Stimulated activated CD8-positive, alpha-beta memory T cell treated with anti-CD3 and anti-CD28 coated beads, Interleukin-12 subunit alpha, Interleukin-12 subunit beta, amount 100 ng/mL, for 1 hour (primary cell): Measurements from ENCODE around the gene PPFIBP2.
A peak's percentile ranks its signal among the peaks of the same experiment; 100 is the strongest.

ENCODE experiments used
- DNase-seq: peaks from one replicate; pipeline ENCODE4 v3.0.0-alpha.2; 2020; ENCODE audit warnings: low read depth

The PPFIBP2 gene

DNA sequence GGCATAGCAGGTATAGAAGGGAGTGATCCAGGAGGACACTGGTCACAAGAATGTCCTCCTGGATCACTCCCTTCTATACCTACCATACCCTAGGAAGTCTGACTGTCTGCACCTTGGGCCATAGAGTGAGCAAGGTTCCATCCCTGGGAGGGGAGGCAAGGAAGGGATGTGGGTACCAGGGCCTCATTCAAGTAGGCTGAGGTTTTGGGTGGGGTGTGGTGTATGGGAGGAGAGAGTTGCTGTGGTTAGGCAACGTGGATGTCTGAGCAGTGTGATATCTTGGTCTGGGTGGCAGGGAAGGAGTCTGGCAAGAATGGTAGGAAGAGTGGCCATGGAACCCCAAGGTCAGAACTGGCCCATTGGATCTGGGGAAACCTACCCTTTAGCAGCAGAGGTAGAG, 13.2 kb downstream of the PPFIBP2 start:
- DNase-seq, result peak; percentile 14

DNA sequence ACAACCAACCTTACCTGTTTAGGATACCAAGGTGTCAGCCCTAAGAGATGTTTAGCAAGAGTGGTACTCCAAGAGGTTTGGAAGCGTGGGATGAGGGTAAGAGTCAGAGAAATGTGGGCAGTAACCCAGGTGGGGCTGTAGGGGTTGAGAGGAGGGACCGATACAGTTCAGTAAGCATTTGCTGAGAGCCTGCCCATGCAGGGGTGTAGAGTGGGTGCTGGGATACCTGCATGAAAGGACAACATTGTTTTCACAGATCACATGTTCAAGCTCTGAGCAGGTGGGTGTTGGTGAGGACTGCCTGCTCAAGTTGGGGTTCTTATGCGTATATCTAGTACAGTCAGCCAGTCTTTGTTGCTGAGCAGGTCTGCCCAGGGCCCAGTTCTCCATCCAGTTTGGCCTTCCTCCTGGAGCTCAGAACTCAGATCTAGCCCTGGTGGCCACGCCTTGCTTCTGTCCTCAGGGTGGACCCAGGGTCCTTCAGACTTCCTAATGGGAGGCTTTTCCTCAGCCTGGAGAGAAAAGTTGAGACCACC, 14.8 kb downstream of the PPFIBP2 start:
- no peak for DNase-seq

DNA sequence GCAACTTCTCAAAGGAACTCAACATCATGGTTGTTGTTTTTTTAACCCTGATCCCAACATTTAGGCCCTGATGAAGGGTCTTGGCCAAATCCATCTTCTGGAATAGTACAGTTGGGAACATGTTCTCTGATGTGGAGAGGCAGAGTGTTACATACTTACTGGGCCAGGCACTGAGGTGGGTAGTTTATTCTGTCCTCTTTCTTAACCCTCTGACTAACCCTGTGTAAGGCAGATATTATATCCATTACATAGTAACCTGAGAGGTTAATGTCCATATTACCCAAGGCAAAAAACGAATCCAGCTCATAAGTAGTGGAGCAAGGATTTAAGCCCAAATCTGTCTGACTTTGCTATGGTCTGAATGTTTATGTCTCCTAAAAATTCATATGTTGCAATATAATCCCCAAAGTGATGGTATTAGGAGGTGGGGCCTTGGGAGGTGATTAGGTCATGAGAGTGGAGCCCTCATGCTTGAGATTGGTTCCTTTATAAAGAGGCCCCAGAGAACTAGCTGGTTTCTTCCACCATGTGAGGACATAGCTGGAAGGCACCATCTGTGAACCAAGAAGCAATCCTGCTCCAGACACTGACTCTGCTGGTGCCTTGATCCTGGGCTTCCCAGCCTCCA, 16.3 kb downstream of the PPFIBP2 start:
- no peak for DNase-seq

DNA sequence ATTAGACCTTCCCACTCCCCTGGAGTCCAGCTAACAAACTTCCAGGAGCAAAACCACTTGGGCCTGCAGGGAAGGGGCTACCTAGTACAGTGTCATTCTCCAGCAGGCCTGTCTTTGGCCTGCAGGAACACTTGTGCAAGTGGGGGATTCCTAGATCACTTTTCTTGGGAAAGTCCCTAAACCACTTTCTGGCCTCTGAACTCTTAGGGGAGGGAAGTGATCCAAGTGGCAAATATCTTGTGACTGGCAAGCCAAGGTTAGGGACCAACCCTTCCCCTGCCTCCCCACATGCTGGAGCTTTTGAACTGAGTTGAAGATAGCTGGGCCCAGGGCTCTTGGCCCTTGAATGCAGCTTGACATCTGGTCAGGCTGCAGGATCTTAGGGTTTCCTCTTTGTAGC, 17.2 kb downstream of the PPFIBP2 start:
- DNase-seq, result no peak

DNA sequence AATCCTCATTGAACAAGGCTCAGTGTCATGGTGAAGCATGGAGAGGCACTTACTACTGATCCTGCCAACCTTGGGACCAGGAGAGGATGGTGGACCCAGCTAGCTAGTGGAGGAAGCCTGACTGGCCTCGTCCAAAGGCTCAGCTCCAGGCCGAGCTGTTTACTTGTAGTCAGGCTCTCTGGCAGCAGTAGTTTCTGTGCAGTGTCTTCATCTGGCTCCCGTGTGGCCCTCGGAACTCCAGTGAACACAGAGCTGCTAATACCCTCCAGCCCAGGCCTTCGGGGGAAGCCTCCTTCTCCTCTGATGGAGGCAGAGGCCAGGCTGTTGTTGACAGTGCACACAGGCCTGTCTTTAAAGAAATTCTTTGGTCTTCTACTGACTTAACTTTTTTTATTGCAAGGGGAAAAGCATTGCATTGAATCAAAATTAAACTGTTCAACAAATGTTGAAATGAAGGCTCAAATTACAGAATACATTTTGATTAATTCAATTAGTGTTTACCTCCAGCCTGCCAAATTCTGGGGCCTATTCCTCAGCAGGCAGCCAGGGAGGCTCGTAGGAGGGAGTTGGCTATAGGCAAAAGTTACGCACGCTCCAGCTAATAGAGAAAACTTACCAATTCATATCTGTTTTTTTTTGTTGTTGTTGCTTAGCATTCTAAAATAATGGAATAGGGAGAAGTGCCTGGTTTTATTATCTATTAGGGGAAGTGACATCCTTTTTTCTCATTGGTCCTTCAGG, 18.8 kb downstream of the PPFIBP2 start:
- no peak for DNase-seq

DNA sequence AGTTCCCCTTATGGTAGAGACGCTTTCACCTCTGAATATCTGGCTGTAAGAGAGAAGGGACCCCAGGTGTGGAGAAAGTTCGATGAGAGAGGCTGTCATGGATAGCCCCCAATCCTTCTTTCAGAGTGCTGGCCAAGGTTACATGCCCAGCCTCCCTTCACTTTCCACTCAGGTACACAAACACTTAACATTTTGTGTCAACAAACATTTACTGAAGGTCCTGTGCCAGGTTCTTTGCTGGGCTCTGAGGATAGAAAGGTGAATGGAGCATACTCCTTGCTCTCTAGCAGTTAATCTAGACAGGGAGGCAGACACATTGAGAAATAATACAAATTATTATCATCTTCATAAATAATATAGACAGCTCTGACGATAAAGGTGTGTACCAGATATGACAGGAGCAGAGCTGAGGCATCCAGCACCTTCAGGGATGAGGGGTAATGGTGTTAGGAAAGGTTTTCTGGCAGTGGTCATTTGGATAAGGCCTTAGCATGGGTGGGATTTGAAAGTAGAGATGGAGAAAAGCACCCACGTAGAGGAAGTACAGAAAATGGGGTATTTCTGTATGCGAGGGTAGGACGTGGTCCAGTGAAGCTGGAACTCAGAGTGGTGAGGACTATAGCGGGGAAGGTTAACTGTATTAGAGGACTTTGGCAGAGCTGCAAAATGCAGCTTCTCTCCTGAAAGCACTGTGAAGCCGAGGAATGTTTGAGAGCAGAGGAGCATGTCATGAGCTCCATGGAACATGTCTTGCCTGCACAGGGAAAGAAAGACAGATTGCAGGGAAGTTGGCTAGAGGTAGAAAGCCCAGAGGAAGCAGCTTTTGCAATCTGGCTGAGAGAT, 19.6 kb downstream of the PPFIBP2 start:
- DNase-seq, result no peak

DNA sequence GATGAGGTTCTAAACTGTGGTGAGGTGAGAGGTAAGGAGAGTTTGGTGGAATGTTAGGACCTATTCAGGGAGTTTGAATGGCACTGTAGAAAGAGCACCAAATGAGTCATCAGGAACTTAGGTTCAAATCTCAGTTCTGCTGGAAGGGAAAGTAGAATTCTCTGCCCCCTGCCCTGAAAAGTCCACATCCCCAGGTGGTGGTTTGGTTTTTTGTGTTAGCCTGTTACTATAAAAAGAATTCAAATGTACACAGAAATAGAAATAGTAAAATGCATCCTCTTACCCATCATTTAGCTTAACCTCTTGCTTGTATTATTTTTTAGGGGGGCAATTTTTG, 20.2 kb downstream of the PPFIBP2 start:
- no peak for DNase-seq

DNA sequence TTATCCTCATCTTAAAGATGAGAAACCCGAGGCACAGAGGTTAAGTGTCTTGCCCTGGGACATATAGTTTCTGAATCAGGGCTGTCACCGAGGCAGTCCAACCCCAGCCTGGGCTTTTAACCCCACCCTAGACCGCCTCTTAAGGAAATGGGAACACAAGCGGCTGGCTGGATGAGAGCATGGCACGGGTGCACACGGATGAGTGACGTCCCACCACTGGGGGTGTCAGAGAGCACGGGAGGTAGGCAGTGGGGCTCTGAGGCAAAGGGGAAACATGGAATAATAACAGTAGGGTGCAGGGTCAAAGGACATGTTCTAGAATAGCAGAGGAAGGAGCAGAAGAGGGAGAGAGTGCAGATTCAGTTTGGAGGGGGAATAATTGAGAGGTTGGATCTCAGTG, 22.3 kb downstream of the PPFIBP2 start:
- DNase-seq, result no peak

DNA sequence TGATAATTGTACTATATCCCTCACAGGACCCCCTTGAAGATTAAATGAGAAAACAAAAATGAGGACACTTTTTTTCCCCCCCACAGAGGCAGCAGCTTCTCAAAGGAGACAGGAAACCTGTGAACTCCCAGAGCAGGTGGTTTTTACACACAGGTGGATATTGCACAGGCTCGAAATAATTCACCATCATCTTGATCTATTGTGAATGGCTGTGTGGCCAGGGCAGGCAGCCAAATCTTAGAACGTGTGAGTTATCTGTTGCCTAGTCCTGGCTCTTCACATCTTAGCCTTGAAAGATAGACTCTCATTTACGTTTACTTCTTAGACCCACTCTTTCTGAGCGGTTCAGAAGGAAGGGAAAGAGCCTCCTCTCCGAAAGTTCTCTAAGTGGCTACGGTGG, 23.5 kb downstream of the PPFIBP2 start:
- DNase-seq, result no peak

DNA sequence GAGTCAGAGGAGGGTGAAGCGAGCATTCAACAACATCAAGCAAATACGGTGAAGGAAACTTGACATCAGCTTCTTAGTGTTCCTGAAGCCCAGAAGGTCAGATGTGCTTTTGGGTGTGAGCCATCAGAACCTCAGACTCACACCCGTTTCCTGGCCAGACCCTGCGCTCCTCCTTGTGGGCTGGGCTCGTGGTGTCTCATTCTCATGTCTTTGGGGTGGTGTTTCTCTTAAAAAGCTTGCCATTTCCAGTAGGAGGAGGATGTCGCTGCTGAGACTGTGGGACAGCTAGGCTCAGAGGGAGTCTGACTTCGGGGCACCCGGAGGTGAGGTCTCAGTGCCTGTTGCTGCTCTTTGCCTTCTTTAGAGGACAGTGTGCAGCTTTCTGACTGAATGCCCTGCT, 24.2 kb downstream of the PPFIBP2 start:
- DNase-seq, result no peak

DNA sequence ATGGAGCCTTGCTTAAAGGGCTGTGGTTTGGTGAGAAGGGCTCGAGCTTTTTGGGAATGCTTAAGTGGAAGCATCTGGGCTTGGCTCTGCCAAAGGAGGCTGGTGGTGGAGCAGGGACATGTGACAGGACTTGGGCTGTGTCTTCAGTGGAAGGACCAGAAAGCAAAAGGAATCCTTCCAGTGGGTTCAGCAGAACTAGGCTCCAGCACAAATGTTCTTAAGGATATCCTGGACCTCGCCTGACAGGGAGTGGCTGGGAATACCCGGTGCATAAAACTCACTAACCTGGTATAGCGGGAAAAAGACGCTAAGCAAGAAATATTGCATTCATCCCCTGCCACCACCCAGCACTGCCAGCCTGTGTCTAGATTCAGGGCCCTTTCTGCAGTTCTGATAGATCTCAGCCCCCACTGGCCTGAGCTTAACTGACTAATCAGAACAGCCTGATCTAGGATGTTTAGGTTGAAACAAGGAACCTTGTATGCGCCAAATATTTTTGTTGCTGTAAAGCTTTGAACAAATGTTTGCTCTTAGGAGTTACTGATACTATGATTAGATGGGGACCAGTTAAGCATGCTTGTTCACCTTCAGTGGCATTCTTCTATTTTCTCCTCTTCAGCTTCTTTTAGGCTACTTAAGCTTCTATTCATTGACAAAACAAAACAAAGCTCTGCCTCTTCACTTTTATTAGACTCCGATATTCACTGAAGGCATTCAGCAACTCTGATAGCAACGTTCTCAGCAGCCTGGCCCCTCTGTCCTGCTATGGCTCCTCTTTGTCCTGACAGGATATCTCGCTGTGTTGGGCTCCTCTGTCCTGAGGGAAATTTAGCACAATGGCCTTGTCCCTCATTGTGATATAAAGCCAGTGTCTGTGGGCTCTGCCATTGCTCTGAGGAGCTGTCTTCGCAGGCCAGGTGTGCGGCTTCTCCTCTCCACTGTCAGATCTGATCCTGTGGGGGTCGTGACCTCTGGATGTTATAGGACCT, 25.0 kb downstream of the PPFIBP2 start:
- no peak for DNase-seq

DNA sequence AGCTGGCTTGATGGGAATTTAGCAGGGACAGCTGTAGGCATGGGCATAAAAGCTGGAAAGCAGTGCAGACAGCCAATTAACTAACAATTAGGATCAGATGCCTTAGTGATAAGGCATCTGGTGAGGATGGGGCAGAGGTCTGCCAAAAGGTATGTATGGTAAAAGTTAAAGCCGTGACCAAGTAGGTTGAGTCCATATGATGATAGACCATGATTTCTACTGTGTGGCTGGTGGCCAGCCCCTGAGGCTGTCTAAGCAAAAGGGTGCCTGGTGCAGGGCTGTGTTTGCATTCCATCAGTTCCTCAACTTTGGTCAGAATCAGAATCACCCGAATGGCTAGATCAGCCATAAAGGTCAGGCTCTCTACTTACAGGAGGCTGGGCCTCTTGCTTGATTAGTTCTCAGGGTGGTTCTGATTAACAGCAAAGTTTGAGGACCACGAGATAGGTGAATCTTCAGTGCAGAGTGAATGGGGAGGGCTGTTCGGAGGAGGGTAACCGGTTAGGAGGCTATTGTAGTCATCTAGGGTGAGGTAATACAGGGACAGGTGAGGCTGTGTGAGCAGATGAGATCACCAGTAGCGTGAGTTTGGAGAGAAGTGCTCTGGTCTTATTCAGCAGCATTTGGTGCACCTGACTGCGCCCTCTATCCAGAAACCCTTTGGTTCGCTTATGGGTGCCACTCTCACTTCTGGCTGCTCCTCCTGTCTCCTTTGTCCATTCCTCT, 27.2 kb downstream of the PPFIBP2 start:
- no peak for DNase-seq

DNA sequence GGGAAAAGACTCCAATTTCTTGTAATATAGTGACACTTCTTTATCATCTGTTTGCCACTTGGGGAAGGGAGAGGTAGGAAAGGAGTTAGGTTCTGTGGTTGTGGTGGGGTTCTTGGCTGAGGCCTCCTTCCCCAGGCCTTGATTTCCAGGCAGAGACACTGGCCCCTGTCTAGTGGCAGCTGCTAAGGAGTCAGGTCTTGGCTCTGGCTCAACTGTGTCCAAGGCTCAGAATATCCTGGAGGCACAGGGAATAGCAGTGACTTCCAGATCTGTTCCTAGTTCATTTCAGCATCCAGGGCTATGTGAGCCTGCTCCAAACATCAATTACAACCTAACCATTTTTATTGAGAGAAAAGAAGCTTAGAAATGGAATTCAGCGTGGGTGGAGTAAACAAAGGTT, 29.5 kb downstream of the PPFIBP2 start:
- no peak for DNase-seq

DNA sequence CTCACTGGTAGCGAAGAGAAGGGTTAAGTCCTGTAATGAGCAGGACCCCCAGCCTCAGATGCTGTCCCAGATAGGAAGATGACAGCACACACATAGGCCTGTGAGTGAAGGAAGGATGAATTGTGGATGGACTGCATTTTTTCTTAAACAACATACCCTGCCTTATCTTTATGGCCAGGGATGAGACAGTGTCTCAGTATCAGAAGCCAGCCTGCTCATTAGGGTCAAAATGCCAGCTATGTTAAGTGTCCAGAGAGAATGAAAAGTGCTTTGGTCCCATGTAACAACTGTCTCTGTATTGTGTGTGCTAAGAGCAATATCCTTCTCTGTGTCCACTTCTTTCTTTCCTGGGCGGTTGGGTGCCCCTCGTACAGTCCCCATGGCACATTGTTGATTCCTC, 30.2 kb downstream of the PPFIBP2 start:
- DNase-seq, result no peak

DNA sequence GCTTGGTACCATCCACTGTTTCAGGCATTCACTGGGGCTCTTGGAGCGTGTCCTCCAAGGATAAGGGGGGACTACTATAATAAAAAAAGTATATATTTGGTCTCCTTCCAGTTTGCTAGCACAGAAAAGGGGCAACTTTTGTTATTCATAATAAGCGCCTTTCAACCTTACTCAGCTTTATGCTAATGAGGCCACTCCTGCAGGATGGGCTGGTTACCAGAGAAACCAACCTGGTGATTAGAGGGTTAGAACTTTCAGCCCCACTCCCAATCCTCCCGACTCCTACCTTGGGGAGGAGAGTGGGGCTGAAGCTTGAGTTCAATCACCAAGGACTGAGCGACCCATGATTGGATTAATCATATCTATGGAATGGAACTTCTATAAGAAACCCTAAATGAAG, 31.8 kb downstream of the PPFIBP2 start:
- DNase-seq, result no peak

DNA sequence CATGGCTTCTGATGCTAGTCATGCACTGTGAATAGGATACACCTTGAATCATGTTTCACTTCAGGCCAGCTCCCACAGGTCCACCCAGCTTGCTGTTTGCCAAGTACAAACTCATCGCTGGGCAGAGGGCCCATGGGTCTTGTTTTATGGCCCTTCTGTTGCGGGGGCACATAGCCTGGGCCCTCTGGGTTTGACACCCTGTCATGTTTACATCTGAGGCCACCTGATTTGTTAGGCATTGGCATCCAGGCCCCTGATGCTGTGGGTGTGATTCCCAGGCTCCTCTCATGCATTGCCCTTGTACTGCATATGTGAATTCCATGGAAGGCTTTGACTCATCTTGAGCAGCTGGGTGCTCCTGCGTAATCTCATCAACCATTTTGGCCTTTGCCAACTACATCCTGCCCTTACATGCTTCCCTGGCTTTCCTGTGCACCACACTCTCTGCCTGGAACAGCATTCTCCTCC, 32.6 kb downstream of the PPFIBP2 start:
- DNase-seq, result no peak

DNA sequence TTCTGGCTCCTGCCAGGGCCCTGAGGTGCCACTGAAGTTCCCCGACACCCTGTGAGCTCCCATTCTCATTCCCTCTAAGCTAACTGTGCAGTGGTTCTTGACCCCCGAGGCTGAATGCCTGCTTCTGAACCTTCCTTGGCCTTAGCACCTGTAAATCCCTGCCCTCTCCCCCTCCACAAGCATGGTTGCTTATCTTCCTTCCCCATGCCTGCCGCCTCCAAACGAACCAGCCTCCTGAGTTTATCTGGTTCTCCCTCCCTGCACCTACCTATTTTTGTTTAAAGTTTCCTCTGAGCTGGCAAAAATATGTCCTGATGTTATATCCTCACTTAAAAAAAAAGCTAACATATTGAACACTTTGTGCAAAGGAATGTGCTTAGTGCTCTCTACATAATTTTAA, 33.9 kb downstream of the PPFIBP2 start:
- DNase-seq, result no peak

DNA sequence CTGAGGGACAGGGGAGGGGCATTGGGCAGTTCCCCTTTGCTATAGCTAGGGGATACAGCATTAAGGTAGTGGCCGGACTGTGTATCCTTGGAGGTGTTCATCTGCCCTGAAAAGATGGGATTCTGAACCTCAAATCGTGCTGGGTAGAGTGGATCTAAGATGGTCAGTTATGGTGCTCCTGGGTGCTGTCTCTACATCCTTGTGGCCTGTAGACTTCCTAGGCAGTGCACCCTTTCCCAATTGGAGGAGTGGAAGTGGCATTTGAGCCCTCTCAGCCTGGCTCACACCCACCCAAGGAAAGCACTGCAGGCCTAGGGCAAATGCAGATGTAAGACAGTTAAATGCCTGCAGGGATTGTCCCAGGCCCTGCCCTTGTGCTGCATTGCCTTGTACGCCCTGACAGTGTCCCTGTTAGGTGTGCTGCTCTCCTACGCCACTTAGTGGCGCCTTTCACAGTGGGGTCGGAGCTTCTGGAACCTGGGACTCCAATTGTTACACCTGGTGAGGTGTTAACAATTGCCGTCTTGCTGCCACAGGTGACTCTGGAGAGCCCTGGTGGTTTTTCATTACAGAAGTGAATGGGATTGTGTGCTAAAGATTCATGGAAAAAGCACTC, 35.0 kb downstream of the PPFIBP2 start:
- DNase-seq, result no peak

DNA sequence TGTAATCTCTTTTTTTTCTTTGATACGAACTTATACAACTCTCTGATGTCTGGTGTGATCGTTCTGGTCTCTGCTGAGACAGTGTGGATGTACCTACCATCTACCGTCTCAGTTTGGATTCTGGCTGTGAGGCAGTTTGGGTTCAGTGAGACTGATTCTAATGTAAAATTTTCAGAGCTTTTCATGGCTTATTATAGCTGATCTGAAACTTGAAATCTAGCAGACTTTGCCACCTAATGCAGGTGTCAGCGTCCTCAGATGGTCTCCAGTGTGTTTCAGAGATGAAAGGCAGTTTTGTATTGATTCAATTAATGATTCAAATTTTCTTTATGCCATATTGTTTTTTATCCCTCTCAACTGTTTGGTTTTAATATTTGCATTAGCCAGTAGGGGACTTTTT, 35.9 kb downstream of the PPFIBP2 start:
- no peak for DNase-seq

DNA sequence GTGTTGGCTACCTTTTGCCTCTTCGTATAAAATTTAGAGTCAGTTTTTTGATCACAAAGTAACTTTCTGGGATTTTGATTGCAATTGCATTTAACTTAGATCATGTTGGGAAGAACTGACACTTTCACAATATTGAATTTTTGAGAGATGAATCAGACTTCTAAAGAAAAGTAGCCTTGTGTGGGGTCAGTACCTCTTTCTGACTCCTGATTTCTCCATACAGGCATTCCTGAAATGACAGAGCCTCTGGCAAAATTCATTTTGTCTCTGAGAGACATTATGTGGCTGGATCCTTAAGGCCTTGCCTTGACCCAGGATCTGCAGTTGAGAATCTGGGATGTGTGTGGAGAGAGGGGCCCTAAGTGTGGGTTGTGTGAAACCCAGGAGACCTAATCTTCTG, 37.8 kb downstream of the PPFIBP2 start:
- no peak for DNase-seq

DNA sequence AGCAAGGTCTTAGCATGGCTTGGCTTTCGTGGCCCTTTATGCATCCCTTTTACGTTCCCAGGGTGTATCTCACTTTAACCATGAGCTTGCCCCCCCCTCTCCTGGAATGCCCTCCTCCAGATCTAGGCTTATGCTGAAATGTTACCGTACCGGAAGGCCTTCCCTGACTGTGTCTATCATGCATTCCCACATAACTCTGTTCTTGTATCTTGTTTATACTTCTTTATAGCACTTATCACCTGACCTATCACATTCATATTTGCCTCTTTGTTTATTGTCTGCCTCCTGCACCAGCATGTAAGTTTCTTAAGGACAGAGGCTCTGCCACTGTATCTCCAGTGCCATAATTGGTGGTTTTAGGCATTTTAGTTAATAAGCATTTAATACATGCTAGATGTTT, 38.9 kb downstream of the PPFIBP2 start:
- DNase-seq, result no peak
